A673 (cell line): ENCODE results near the gene TCEAL9.

ENCODE experiments used
- CTCF ChIP-seq: fragments of 300-800, 200-600 bp; sonication (generic); conservative IDR thresholded peaks from 2 replicates; pipeline ENCODE4 v1.5.1; 2017; ENCODE audit warnings: low read depth, mild to moderate bottlenecking, antibody characterized with exemption, low read length, moderate library complexity, mixed read lengths
- EZH2 ChIP-seq: fragments of 200-600 bp; sonication (generic); IDR thresholded peaks from 2 replicates; pipeline ENCODE4 v1.6.1; 2017; ENCODE audit warnings: borderline replicate concordance, low read depth, mild to moderate bottlenecking, mixed read lengths, antibody characterized with exemption, low read length; ENCODE audit not compliant: poor library complexity, severe bottlenecking

DNA sequence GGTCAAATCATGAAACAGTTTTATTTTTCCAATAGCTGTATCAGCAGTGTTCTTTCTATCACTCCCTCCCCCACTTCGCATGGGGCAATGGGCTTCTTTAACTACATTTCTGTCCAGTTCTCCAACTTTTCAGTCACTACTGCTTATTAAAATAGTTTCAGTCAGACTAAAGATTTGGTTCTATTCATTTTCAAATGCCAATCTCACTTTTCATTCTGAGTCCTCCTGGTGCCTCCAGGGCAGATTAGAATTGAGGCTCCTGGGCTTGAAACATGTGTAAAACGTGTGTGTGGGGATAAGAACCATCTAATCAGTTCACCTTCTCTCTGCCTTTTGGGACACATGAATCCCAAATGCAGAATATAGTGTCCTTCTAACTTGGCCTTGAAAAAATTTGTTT, 16.6 kb downstream of the TCEAL9 start:
- TF ChIP-seq CTCF (no peak), EZH2 (no peak)
